WTC11 (cell line): ENCODE data around the gene AMMECR1. TPM values are rescaled to one million over a fixed set of nuclear protein-coding genes. Genes with fewer than 3 reads are reported as not detected.

ENCODE experiments used
- ATAC-seq: fragments of 200-7000 bp; cut with Tn5 transposase; 2 replicates; pipeline ENCODE4 v1.10.0; 2021; ENCODE audit warnings: mild to moderate bottlenecking, moderate library complexity
- CTCF ChIA-PET: fragments of 300-600 bp; sonication (Branson Sonifier 250); formaldehyde crosslinking; loops from one replicate; lab custom pipeline; 2021; ENCODE audit warnings: antibody characterized with exemption; lab: Charles Lee
- POLR2A ChIA-PET: fragments of 350-600 bp; sonication (Branson Sonifier 250); formaldehyde crosslinking; loops from one replicate; lab custom pipeline; 2021; ENCODE audit warnings: antibody characterized with exemption; lab: Charles Lee
- DNase-seq: peaks from one replicate; pipeline ENCODE4 v3.0.0; 2021; ENCODE audit warnings: low spot score
- H3K27ac Mint-ChIP-seq: 2 replicates; pipeline ENCODE4 v1.8.0; 2021; ENCODE audit warnings: mixed read lengths
- H3K27me3 Mint-ChIP-seq: 2 replicates; pipeline ENCODE4 v1.8.0; 2021; ENCODE audit warnings: low read depth, mild to moderate bottlenecking, moderate library complexity, mixed read lengths
- H3K36me3 Mint-ChIP-seq: 2 replicates; pipeline ENCODE4 v1.8.0; 2021; ENCODE audit warnings: mixed read lengths
- H3K4me1 Mint-ChIP-seq: 2 replicates; pipeline ENCODE4 v1.8.0; 2022; ENCODE audit warnings: mixed read lengths
- H3K4me3 Mint-ChIP-seq: 2 replicates; pipeline ENCODE4 v1.8.0; 2021; ENCODE audit warnings: mild to moderate bottlenecking, moderate library complexity, mixed read lengths
- H3K9me3 Mint-ChIP-seq: 2 replicates; pipeline ENCODE4 v1.8.0; 2021; ENCODE audit warnings: mixed read lengths
- CREM ChIP-seq: sonication (generic); formaldehyde crosslinking; IDR thresholded peaks from 2 replicates; pipeline ENCODE4 v1.8.1; 2022; ENCODE audit warnings: mild to moderate bottlenecking, missing genetic modification reagents, moderate library complexity
- ETV6 ChIP-seq: sonication (generic); formaldehyde crosslinking; IDR thresholded peaks from 2 replicates; pipeline ENCODE4 v1.8.1; 2022; ENCODE audit warnings: mild to moderate bottlenecking, missing genetic modification reagents
- NFE2L1 ChIP-seq: sonication (generic); formaldehyde crosslinking; IDR thresholded peaks from 2 replicates; pipeline ENCODE4 v1.8.1; 2023; ENCODE audit warnings: missing genetic modification reagents
- PRRX2 ChIP-seq: fragments of 250-450 bp; sonication (Bioruptor Pico); IDR thresholded peaks from 2 replicates; pipeline ENCODE4 v1.8.0; 2021; ENCODE audit warnings: mild to moderate bottlenecking
- SP1 ChIP-seq: sonication (generic); formaldehyde crosslinking; conservative IDR thresholded peaks from 2 replicates; pipeline ENCODE4 v1.8.1; 2022; ENCODE audit warnings: missing genetic modification reagents
- TEAD1 ChIP-seq: sonication (generic); formaldehyde crosslinking; IDR thresholded peaks from 2 replicates; pipeline ENCODE4 v1.8.0; 2022; ENCODE audit warnings: mild to moderate bottlenecking, missing genetic modification reagents
- TEAD4 ChIP-seq: sonication (generic); formaldehyde crosslinking; IDR thresholded peaks from 2 replicates; pipeline ENCODE4 v1.8.0; 2022; ENCODE audit warnings: mild to moderate bottlenecking, missing genetic modification reagents
- ZNF121 ChIP-seq: sonication (generic); formaldehyde crosslinking; IDR thresholded peaks from 2 replicates; pipeline ENCODE4 v1.8.0; 2023; ENCODE audit warnings: missing genetic modification reagents
- total RNA-seq: library from RNA; stranded (reverse); gene quantifications from 3 replicates; pipeline ENCODE4 v1.2.3, GENCODE V29; 2021
- TF ChIP-seq, protein P1 (sequence below): fragments of 250-450 bp; sonication (Bioruptor Pico); conservative IDR thresholded peaks from 2 replicates; pipeline ENCODE4 v1.9.0; 2021; ENCODE audit warnings: mild to moderate bottlenecking
- TF ChIP-seq, protein P2 (sequence below): sonication (generic); formaldehyde crosslinking; IDR thresholded peaks from 2 replicates; pipeline ENCODE4 v1.8.1; 2022; ENCODE audit warnings: mild to moderate bottlenecking, missing genetic modification reagents, moderate library complexity, borderline replicate concordance
- TF ChIP-seq, protein P3 (sequence below): fragments of 250-450 bp; sonication (Bioruptor Pico); IDR thresholded peaks from 2 replicates; pipeline ENCODE4 v1.8.0; 2021; ENCODE audit warnings: mild to moderate bottlenecking
- TF ChIP-seq, protein P4 (sequence below): sonication (generic); formaldehyde crosslinking; IDR thresholded peaks from 2 replicates; pipeline ENCODE4 v1.8.1; 2023; ENCODE audit warnings: mild to moderate bottlenecking, missing genetic modification reagents
- TF ChIP-seq, protein P5 (sequence below): sonication (generic); formaldehyde crosslinking; IDR thresholded peaks from 2 replicates; pipeline ENCODE4 v1.8.0; 2022; ENCODE audit warnings: mild to moderate bottlenecking, missing genetic modification reagents
- TF ChIP-seq, protein P6 (sequence below): sonication (generic); formaldehyde crosslinking; IDR thresholded peaks from 2 replicates; pipeline ENCODE4 v1.8.0; 2022; ENCODE audit warnings: missing genetic modification reagents
- TF ChIP-seq, protein P7 (sequence below): sonication (generic); formaldehyde crosslinking; IDR thresholded peaks from 2 replicates; pipeline ENCODE4 v1.8.1; 2023; ENCODE audit warnings: mild to moderate bottlenecking, missing genetic modification reagents, moderate library complexity
- TF ChIP-seq, protein P8 (sequence below): sonication (generic); formaldehyde crosslinking; IDR thresholded peaks from 2 replicates; pipeline ENCODE4 v1.8.1; 2022; ENCODE audit warnings: missing genetic modification reagents, borderline replicate concordance

Gene AMMECR1
- total RNA-seq, 1 experiment from 2014 or later = 18.1 TPM

DNA sequence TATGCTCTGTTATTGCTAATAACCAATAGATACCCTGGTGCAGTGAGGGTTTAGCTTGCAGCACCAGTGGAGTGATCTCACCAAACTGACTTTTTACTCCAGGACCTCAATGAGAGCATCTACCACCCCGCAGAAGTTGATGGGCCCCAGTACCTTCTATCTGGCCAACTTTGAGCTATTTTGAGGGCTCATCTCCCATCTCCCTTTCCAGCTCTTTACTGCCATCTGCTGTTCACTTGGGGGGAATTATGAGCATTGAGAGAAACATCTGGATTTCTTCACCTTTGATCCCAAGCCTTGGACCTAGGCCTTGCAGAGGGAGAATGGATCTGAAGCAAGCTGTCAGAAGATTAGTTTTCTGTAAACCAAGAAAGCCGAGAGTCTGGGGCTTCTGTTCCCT lies 171.4 kb downstream of the AMMECR1 start:
- no peaks in the 10 kb centered on the region for H3K36me3 Mint-ChIP-seq
- TF ChIP-seq, protein P1, sequence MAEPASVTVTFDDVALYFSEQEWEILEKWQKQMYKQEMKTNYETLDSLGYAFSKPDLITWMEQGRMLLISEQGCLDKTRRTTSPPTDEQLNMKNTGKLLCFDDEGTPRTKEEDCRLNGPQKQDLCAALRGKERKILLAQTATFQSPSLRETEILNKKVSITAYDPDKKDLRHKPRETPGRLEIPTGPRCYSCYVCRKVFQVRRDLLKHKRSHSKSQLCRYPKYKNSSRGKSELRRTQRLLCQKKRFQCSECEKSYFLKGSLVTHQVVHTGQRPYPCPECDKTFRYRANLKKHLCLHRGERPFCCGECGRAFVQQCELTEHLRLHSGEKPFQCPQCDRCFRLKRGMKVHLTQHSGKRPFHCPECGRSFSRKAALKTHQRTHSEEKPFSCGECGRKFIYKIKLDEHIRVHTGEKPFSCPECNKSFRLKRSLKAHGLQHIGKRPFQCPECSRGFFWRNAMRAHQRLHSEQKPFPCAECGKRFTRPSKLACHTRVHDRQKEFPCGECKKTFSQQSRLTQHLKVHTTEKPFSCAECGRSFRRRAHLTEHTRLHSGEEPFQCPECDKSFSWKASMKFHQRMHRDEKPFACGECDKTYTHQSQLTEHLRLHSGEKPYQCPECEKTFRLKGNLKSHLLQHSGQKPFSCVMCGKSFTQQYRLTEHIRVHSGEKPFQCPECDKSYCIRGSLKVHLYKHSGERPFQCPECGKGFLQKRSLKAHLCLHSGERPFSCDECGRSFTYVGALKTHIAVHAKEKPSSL (CRISPR knock-in tag) = no peak
- TF ChIP-seq, protein P2, sequence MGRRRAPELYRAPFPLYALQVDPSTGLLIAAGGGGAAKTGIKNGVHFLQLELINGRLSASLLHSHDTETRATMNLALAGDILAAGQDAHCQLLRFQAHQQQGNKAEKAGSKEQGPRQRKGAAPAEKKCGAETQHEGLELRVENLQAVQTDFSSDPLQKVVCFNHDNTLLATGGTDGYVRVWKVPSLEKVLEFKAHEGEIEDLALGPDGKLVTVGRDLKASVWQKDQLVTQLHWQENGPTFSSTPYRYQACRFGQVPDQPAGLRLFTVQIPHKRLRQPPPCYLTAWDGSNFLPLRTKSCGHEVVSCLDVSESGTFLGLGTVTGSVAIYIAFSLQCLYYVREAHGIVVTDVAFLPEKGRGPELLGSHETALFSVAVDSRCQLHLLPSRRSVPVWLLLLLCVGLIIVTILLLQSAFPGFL (CRISPR knock-in tag) = no peak
- TF ChIP-seq, protein P3, sequence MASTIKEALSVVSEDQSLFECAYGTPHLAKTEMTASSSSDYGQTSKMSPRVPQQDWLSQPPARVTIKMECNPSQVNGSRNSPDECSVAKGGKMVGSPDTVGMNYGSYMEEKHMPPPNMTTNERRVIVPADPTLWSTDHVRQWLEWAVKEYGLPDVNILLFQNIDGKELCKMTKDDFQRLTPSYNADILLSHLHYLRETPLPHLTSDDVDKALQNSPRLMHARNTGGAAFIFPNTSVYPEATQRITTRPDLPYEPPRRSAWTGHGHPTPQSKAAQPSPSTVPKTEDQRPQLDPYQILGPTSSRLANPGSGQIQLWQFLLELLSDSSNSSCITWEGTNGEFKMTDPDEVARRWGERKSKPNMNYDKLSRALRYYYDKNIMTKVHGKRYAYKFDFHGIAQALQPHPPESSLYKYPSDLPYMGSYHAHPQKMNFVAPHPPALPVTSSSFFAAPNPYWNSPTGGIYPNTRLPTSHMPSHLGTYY (CRISPR knock-in tag) = no peak
- TF ChIP-seq, protein P4, sequence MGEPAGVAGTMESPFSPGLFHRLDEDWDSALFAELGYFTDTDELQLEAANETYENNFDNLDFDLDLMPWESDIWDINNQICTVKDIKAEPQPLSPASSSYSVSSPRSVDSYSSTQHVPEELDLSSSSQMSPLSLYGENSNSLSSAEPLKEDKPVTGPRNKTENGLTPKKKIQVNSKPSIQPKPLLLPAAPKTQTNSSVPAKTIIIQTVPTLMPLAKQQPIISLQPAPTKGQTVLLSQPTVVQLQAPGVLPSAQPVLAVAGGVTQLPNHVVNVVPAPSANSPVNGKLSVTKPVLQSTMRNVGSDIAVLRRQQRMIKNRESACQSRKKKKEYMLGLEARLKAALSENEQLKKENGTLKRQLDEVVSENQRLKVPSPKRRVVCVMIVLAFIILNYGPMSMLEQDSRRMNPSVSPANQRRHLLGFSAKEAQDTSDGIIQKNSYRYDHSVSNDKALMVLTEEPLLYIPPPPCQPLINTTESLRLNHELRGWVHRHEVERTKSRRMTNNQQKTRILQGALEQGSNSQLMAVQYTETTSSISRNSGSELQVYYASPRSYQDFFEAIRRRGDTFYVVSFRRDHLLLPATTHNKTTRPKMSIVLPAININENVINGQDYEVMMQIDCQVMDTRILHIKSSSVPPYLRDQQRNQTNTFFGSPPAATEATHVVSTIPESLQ = no peak
- TF ChIP-seq, protein P5, sequence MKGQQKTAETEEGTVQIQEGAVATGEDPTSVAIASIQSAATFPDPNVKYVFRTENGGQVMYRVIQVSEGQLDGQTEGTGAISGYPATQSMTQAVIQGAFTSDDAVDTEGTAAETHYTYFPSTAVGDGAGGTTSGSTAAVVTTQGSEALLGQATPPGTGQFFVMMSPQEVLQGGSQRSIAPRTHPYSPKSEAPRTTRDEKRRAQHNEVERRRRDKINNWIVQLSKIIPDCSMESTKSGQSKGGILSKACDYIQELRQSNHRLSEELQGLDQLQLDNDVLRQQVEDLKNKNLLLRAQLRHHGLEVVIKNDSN = no peak
- no peak for TF ChIP-seq PRRX2 (CRISPR knock-in tag)
- TF ChIP-seq SP1 (CRISPR knock-in tag) = no peak
- TF ChIP-seq ETV6 (CRISPR knock-in tag) = no peak
- TF ChIP-seq, protein P6, sequence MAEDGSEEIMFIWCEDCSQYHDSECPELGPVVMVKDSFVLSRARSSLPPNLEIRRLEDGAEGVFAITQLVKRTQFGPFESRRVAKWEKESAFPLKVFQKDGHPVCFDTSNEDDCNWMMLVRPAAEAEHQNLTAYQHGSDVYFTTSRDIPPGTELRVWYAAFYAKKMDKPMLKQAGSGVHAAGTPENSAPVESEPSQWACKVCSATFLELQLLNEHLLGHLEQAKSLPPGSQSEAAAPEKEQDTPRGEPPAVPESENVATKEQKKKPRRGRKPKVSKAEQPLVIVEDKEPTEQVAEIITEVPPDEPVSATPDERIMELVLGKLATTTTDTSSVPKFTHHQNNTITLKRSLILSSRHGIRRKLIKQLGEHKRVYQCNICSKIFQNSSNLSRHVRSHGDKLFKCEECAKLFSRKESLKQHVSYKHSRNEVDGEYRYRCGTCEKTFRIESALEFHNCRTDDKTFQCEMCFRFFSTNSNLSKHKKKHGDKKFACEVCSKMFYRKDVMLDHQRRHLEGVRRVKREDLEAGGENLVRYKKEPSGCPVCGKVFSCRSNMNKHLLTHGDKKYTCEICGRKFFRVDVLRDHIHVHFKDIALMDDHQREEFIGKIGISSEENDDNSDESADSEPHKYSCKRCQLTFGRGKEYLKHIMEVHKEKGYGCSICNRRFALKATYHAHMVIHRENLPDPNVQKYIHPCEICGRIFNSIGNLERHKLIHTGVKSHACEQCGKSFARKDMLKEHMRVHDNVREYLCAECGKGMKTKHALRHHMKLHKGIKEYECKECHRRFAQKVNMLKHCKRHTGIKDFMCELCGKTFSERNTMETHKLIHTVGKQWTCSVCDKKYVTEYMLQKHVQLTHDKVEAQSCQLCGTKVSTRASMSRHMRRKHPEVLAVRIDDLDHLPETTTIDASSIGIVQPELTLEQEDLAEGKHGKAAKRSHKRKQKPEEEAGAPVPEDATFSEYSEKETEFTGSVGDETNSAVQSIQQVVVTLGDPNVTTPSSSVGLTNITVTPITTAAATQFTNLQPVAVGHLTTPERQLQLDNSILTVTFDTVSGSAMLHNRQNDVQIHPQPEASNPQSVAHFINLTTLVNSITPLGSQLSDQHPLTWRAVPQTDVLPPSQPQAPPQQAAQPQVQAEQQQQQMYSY (CRISPR knock-in tag) = no peak
- TF ChIP-seq TEAD4 (CRISPR knock-in tag) = no peak
- TF ChIP-seq NFE2L1 (CRISPR knock-in tag) = no peak
- no peak for TF ChIP-seq CREM
- TF ChIP-seq, protein P7, sequence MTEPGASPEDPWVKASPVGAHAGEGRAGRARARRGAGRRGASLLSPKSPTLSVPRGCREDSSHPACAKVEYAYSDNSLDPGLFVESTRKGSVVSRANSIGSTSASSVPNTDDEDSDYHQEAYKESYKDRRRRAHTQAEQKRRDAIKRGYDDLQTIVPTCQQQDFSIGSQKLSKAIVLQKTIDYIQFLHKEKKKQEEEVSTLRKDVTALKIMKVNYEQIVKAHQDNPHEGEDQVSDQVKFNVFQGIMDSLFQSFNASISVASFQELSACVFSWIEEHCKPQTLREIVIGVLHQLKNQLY (CRISPR knock-in tag) = no peak
- TF ChIP-seq TEAD1 = no peak
- no peak for TF ChIP-seq ZNF121
- TF ChIP-seq, protein P8, sequence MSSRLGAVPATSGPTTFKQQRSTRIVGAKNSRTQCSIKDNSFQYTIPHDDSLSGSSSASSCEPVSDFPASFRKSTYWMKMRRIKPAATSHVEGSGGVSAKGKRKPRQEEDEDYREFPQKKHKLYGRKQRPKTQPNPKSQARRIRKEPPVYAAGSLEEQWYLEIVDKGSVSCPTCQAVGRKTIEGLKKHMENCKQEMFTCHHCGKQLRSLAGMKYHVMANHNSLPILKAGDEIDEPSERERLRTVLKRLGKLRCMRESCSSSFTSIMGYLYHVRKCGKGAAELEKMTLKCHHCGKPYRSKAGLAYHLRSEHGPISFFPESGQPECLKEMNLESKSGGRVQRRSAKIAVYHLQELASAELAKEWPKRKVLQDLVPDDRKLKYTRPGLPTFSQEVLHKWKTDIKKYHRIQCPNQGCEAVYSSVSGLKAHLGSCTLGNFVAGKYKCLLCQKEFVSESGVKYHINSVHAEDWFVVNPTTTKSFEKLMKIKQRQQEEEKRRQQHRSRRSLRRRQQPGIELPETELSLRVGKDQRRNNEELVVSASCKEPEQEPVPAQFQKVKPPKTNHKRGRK (CRISPR knock-in tag) = no peak
- no peak overlapping the region for H3K4me3 Mint-ChIP-seq
- H3K9me3 Mint-ChIP-seq = no peaks in the 10 kb centered on the region
- H3K27me3 Mint-ChIP-seq = no peaks in the 10 kb centered on the region
- ChIA-PET POLR2A (interaction anchor here (1.0 kb wide), 1 partner anchor 14 kb away, joined by 4 read pairs; no protein-coding TSS in a partner anchor), CTCF (interaction anchor here (0.7 to 3.4 kb wide), 31 partner anchors 10 to 673 kb away, joined by 3 to 32 read pairs (median 5); partner anchors contain the start of gene TMEM164)
- H3K4me1 Mint-ChIP-seq = peaks cover 13% of the 10 kb centered on the region
- H3K27ac Mint-ChIP-seq = no peak overlapping the region
- ATAC-seq (peak; percentile 63), DNase-seq (peak; percentile 12)
